IMR-90 (cell line): ENCODE measurements around the gene OR8G5. TPM values are rescaled to one million over a fixed set of nuclear protein-coding genes. Genes with fewer than 3 reads are reported as not detected.

Experiments
- ATAC-seq: fragments of 200-7000 bp; cut with Tn5 transposase; 2 replicates; pipeline ENCODE4 v1.9.1; 2020; ENCODE audit warnings: low read depth, mild to moderate bottlenecking, moderate library complexity
- BruUV-seq: library from RNA; stranded (reverse); fragments of 400-500 nt; replicated peaks from 2 replicates; lab custom pipeline; 2021; lab: Mats Ljungman, UMichigan
- CTCF ChIA-PET: fragments of 300-600 bp; formaldehyde crosslinking; extraction: SDS; loops from one replicate; lab custom pipeline; 2021; ENCODE audit warnings: antibody characterized with exemption; lab: Yijun Ruan, JAX
- POLR2A ChIA-PET: fragments of 300-600 bp; sonication (Branson Sonifier 250); formaldehyde crosslinking; loops from one replicate; lab custom pipeline; 2022; ENCODE audit warnings: antibody characterized with exemption; ENCODE audit not compliant: unreplicated experiment; lab: Charles Lee
- DNase-seq: peaks from one replicate; pipeline ENCODE4 v3.0.0; 2013
- H2AFZ ChIP-seq: replicated peaks from 2 replicates; pipeline ENCODE3; 2013; ENCODE audit warnings: low read length, mild to moderate bottlenecking; ENCODE audit not compliant: poor library complexity
- H2AK5ac ChIP-seq: 2 replicates; pipeline ENCODE4 v1.6.1; 2013; ENCODE audit warnings: low read depth, low read length, inconsistent platforms
- H2AK9ac ChIP-seq: replicated peaks from 2 replicates; pipeline ENCODE3; 2013; ENCODE audit warnings: mild to moderate bottlenecking, low read depth, low read length, moderate library complexity; ENCODE audit not compliant: poor library complexity
- H2BK120ac ChIP-seq: 2 replicates; pipeline ENCODE4 v1.6.1; 2013; ENCODE audit warnings: low read depth, low read length, inconsistent platforms
- H2BK15ac ChIP-seq: 3 replicates; pipeline ENCODE4 v1.6.1; 2013; ENCODE audit warnings: low read depth, low read length, inconsistent platforms
- H2BK20ac ChIP-seq: 2 replicates; pipeline ENCODE4 v1.6.1; 2013; ENCODE audit warnings: low read depth, mild to moderate bottlenecking, inconsistent platforms, low read length, moderate library complexity
- H2BK5ac ChIP-seq: 2 replicates; pipeline ENCODE4 v1.6.1; 2013; ENCODE audit warnings: mild to moderate bottlenecking, low read depth, low read length, inconsistent platforms; ENCODE audit not compliant: poor library complexity, severe bottlenecking
- H3K14ac ChIP-seq: replicated peaks from 2 replicates; pipeline ENCODE4 v1.6.1; 2013; ENCODE audit warnings: low read depth, low read length, inconsistent platforms
- H3K18ac ChIP-seq: 2 replicates; pipeline ENCODE4 v1.6.1; 2013; ENCODE audit warnings: low read depth, low read length, control low read depth
- H3K23ac ChIP-seq: 2 replicates; pipeline ENCODE4 v1.6.1; 2013; ENCODE audit warnings: low read depth, low read length, inconsistent platforms
- H3K27ac ChIP-seq: 2 replicates; pipeline ENCODE4 v1.5.1; 2013; ENCODE audit warnings: mild to moderate bottlenecking, control low read depth, low read length; ENCODE audit not compliant: insufficient read depth
- H3K27me3 ChIP-seq: 2 replicates; pipeline ENCODE4 v1.6.1; 2013; ENCODE audit warnings: low read length; ENCODE audit not compliant: control insufficient read depth, insufficient read depth
- H3K36me3 ChIP-seq: 2 replicates; pipeline ENCODE4 v1.6.1; 2013; ENCODE audit warnings: low read length, mixed read lengths; ENCODE audit not compliant: control insufficient read depth, insufficient read depth
- H3K4ac ChIP-seq: 2 replicates; pipeline ENCODE4 v1.6.1; 2013; ENCODE audit warnings: low read depth, low read length, inconsistent platforms
- H3K4me1 ChIP-seq: 2 replicates; pipeline ENCODE4 v1.6.1; 2013; ENCODE audit warnings: low read length, mixed read lengths; ENCODE audit not compliant: control insufficient read depth, insufficient read depth
- H3K4me2 ChIP-seq: 2 replicates; pipeline ENCODE4 v1.6.1; 2013; ENCODE audit warnings: low read depth, mild to moderate bottlenecking, control low read depth, low read length, moderate library complexity
- H3K4me3 ChIP-seq: 2 replicates; pipeline ENCODE4 v1.5.1; 2013; ENCODE audit warnings: low read depth, mild to moderate bottlenecking, control low read depth, low read length, moderate library complexity; ENCODE audit not compliant: insufficient read depth
- H3K56ac ChIP-seq: 2 replicates; pipeline ENCODE4 v1.6.1; 2013; ENCODE audit warnings: low read length, inconsistent platforms; ENCODE audit not compliant: insufficient read depth; ENCODE audit errors: extremely low read depth
- H3K79me1 ChIP-seq, 2 experiments: 2 replicates each; pipeline ENCODE4 v1.6.1; 2013; ENCODE audit warnings: low read length in 2 of 2, inconsistent platforms in 1 of 2, low read depth in 1 of 2
- H3K9ac ChIP-seq: 2 replicates; pipeline ENCODE4 v1.6.1; 2013; ENCODE audit warnings: low read depth, low read length, control low read depth
- H3K9me1 ChIP-seq: 2 replicates; pipeline ENCODE4 v1.6.1; 2013; ENCODE audit warnings: low read length, inconsistent platforms; ENCODE audit not compliant: insufficient read depth
- H3K9me3 ChIP-seq: 2 replicates; pipeline ENCODE4 v1.6.1; 2013; ENCODE audit warnings: low read length; ENCODE audit not compliant: control insufficient read depth, insufficient read depth
- H4K20me1 ChIP-seq: 2 replicates; pipeline ENCODE4 v1.6.1; 2013; ENCODE audit warnings: low read length, inconsistent platforms; ENCODE audit not compliant: insufficient read depth
- H4K5ac ChIP-seq: 2 replicates; pipeline ENCODE4 v1.6.1; 2013; ENCODE audit warnings: mild to moderate bottlenecking, low read depth, low read length, control low read depth
- H4K8ac ChIP-seq, 2 experiments: 2 replicates each; pipeline ENCODE4 v1.6.1; 2013; ENCODE audit warnings: low read depth in 2 of 2, low read length in 2 of 2, control low read depth in 1 of 2, inconsistent platforms in 1 of 2
- H4K91ac ChIP-seq: 2 replicates; pipeline ENCODE4 v1.6.1; 2013; ENCODE audit warnings: low read depth, low read length, inconsistent platforms; ENCODE audit not compliant: insufficient read depth
- CHD1 ChIP-seq: IDR thresholded peaks from 2 replicates; pipeline ENCODE4 v1.6.1; 2012; ENCODE audit warnings: low read depth, low read length, improper control_type of control experiment
- FOS ChIP-seq: fragments of 150-350 bp; IDR thresholded peaks from 2 replicates; pipeline ENCODE4 v1.6.1; 2016; ENCODE audit warnings: low read depth, low read length
- RAD21 ChIP-seq: IDR thresholded peaks from 2 replicates; pipeline ENCODE4 v1.6.1; 2012; ENCODE audit warnings: low read length, improper control_type of control experiment
- WGBS, 2 experiments: methylation state at CpG; one replicate each; pipeline versions ENCODE4 v1.1.5 to v1.1.7; 2013; ENCODE audit warnings: missing lambda C conversion rate in 2 of 2; ENCODE audit not compliant: insufficient read length in 1 of 2; ENCODE audit errors: extremely low coverage in 2 of 2; 5-methylcytosine and 5-hydroxymethylcytosine counted together
- dilution Hi-C: fragments of 300-500 bp; cut with HindIII; formaldehyde crosslinking; loops from one replicate; pipeline ENCODE4 v1.14.3; 2018; ENCODE audit warnings: low sequenced_read_pairs; ENCODE audit not compliant: unreplicated experiment
- in situ Hi-C: fragments of 300-500 bp; cut with MboI; formaldehyde crosslinking; loops from 3 replicates; pipeline ENCODE4 v1.14.3; 2019; ENCODE audit warnings: low sequenced_read_pairs, inconsistent platforms, mixed read lengths
- intact Hi-C: fragments of 100-400 bp; cut with micrococcal nuclease; formaldehyde crosslinking; loops from 2 replicates; pipeline ENCODE4 v1.10.0; 2022
- polyA plus RNA-seq, 3 experiments: library from polyadenylated mRNA; depleted of rRNA; stranded (reverse); fragments of >200 nt; gene quantifications; 2 replicates each; pipeline ENCODE4 v1.2.3, GENCODE V29; 2012; ENCODE audit warnings: low replicate concordance in 1 of 3
- total RNA-seq: library from RNA; depleted of rRNA; stranded (reverse); fragments of >200 nt; gene quantifications from 2 replicates; pipeline ENCODE4 v1.2.3, GENCODE V29; 2012
- TF ChIP-seq, protein P1 (sequence below): fragments of 150-350 bp; IDR thresholded peaks from 2 replicates; pipeline ENCODE4 v1.6.1; 2017; ENCODE audit warnings: mild to moderate bottlenecking, antibody characterized with exemption, low read length, low read depth

Gene OR8G5
- total and polyA plus RNA-seq, 2 of the 4 experiments (the other 2 are of a cell fraction): not detected

- peaks cover 7% of the 10 kb centered on the region; the same call in 1 of the 2 replicates for H3K9me1 ChIP-seq
- H3K14ac ChIP-seq: no peak overlapping the region
- no peak overlapping the region for H4K91ac ChIP-seq
- H3K23ac ChIP-seq: no peak overlapping the region
- no TSS peak for BruUV-seq
- dilution Hi-C loops (no loop called here), intact Hi-C loops (no loop called here), in situ Hi-C loops (no loop called here)
- H4K8ac ChIP-seq: no peak overlapping the region
- no peak overlapping the region for H2BK120ac ChIP-seq
- no peak overlapping the region for H3K27ac ChIP-seq
- H3K18ac ChIP-seq: no peak overlapping the region
- no peak overlapping the region for H2AK9ac ChIP-seq
- H2AK5ac ChIP-seq: no peak overlapping the region
- no peaks in the 10 kb centered on the region for H3K9me3 ChIP-seq
- no peak overlapping the region for H3K4me3 ChIP-seq
- H4K5ac ChIP-seq: no peak overlapping the region
- ATAC-seq (no peak), DNase-seq (no peak)
- H2BK20ac ChIP-seq: no peak overlapping the region
- WGBS, 2 experiments: no CpG with 5 or more reads among the region's 2 CpGs
- no peak overlapping the region for H3K56ac ChIP-seq
- no peaks in the 10 kb centered on the region for H3K79me1 ChIP-seq
- no peak overlapping the region for H2BK5ac ChIP-seq
- H3K4ac ChIP-seq: no peak overlapping the region
- H3K4me1 ChIP-seq: peaks cover 3% of the 10 kb centered on the region
- H3K4me2 ChIP-seq: no peak overlapping the region
- H3K27me3 ChIP-seq: no peaks in the 10 kb centered on the region
- CTCF ChIA-PET: interaction anchor here (1.0 kb wide), 1 partner anchor 128 kb away, joined by 3 read pairs; no protein-coding TSS in a partner anchor
- no peaks in the 10 kb centered on the region for H4K20me1 ChIP-seq
- no peak overlapping the region for H2BK15ac ChIP-seq
- TF ChIP-seq CHD1 (no peak), RAD21 (no peak), FOS (no peak)
- TF ChIP-seq, protein P1, sequence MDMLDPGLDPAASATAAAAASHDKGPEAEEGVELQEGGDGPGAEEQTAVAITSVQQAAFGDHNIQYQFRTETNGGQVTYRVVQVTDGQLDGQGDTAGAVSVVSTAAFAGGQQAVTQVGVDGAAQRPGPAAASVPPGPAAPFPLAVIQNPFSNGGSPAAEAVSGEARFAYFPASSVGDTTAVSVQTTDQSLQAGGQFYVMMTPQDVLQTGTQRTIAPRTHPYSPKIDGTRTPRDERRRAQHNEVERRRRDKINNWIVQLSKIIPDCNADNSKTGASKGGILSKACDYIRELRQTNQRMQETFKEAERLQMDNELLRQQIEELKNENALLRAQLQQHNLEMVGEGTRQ: no peak
- no peaks in the 10 kb centered on the region for H3K36me3 ChIP-seq
- no peak overlapping the region for H3K9ac ChIP-seq
- POLR2A ChIA-PET: no interaction called here
- no peak overlapping the region for H2AFZ ChIP-seq
These were observed 17.8 kb downstream of the OR8G5 start for GRCh38 chr11:124274000-124274399.
